ENCODE results near the gene C16orf96. TPM values are rescaled to one million over a fixed set of nuclear protein-coding genes. Genes with fewer than 3 reads are reported as not detected.

The C16orf96 gene
- total RNA-seq, 2 experiments from 2014 or later, result 0.14 TPM; not detected in 1

- Mint-ChIP-seq H3K4me3 (no peak overlapping the region), H3K27me3 (no peaks in the 10 kb centered on the region), H3K27ac (no peak overlapping the region), H3K9me3 (ENCODE audit: low read depth) (no peaks in the 10 kb centered on the region), H3K4me1 (peaks cover 23% of the 10 kb centered on the region), H3K36me3 (peaks cover 3% of the 10 kb centered on the region)
- no peak for DNase-seq
- CTCF ChIA-PET, result interaction anchor here (2.2 kb wide), 1 partner anchor 18 kb away, joined by 4 read pairs; the partner anchor contains the start of gene MGRN1
- no peak for ATAC-seq
Observed at GRCh38 chr16:4641895-4642294, 85.8 kb downstream of the C16orf96 start.

- peak; percentile 21 for ATAC-seq
- CTCF ChIA-PET, result interaction anchor here (1.0 kb wide), 1 partner anchor 23 kb away, joined by 3 read pairs; the partner anchor contains the start of gene MGRN1
- Mint-ChIP-seq H3K4me3 (no peak overlapping the region), H3K27ac (peak overlapping the region; percentile 20), H3K4me1 (peaks cover 17% of the 10 kb centered on the region), H3K9me3 (ENCODE audit: low read depth) (no peaks in the 10 kb centered on the region), H3K27me3 (peaks cover 4% of the 10 kb centered on the region), H3K36me3 (peaks cover 13% of the 10 kb centered on the region)
- no peak for DNase-seq
Observed at GRCh38 chr16:4646773-4647643, 90.9 kb downstream of the C16orf96 start.

DNA sequence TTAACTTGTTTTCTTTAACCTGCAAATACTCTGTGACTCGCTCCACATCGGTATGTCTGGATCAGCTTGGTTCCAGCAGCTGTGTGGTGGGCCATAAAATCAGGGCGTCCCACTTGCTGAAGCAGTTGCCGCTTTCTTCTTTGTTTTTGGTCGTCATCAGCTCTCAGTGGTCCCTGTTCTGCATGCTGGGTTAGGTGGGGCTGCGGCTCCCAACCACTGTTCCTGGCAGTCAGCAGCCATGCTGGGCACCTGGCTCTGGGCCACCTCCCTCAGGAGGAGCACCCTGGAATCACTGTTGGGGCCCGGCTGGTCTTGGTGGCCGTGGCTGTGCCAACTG is 91.5 kb downstream of the C16orf96 start:
- Mint-ChIP-seq H3K27me3 (peaks cover 4% of the 10 kb centered on the region), H3K36me3 (peaks cover 13% of the 10 kb centered on the region), H3K4me1 (peaks cover 17% of the 10 kb centered on the region), H3K4me3 (no peak overlapping the region), H3K9me3 (ENCODE audit: low read depth) (no peaks in the 10 kb centered on the region), H3K27ac (peak overlapping the region; percentile 20)
- CTCF ChIA-PET, result interaction anchor here (1.0 kb wide), 1 partner anchor 23 kb away, joined by 3 read pairs; the partner anchor contains the start of gene MGRN1
- DNase-seq, result no peak
- ATAC-seq, result peak; percentile 8

GRCh38 chr16:4648917-4649316 is 92.8 kb downstream of the C16orf96 start:
- Mint-ChIP-seq H3K9me3 (ENCODE audit: low read depth) (no peaks in the 10 kb centered on the region), H3K27me3 (peaks cover 4% of the 10 kb centered on the region), H3K36me3 (peaks cover 17% of the 10 kb centered on the region), H3K4me3 (peak overlapping the region; percentile 39), H3K4me1 (peaks cover 15% of the 10 kb centered on the region), H3K27ac (peak overlapping the region; percentile 84)
- peak; percentile 56 for DNase-seq
- CTCF ChIA-PET, result interaction anchor here (1.9 kb wide), 2 partner anchors 12 to 21 kb away, joined by 6 to 10 read pairs; no protein-coding TSS in a partner anchor
- peak; percentile 26 for ATAC-seq

GRCh38 chr16:4649744-4650442 is 93.8 kb downstream of the C16orf96 start:
- Mint-ChIP-seq H3K9me3 (ENCODE audit: low read depth) (no peaks in the 10 kb centered on the region), H3K27ac (peak overlapping the region; percentile 58), H3K36me3 (peaks cover 17% of the 10 kb centered on the region), H3K4me1 (peaks cover 15% of the 10 kb centered on the region), H3K27me3 (peaks cover 4% of the 10 kb centered on the region), H3K4me3 (no peak overlapping the region)
- DNase-seq, result no peak
- peak; percentile 22 for ATAC-seq
- CTCF ChIA-PET, result interaction anchor here (0.7 to 1.9 kb wide), 24 partner anchors 11 to 215 kb away, joined by 3 to 19 read pairs (median 5); partner anchors contain the start of gene MGRN1

Other genes with a start within 250 kb of the C16orf96 start
- under 1 TPM; 0.55 to 0.63 TPM for gene GLIS2, start 240.3 kb upstream of the C16orf96 start, total RNA-seq
- gene PAM16, start 205.0 kb upstream of the C16orf96 start, total RNA-seq, result 10 to 100 TPM; 47.5 to 49.4 TPM
- gene VASN, start 184.5 kb upstream of the C16orf96 start, total RNA-seq, result not detected
- gene CORO7, start 139.7 kb upstream of the C16orf96 start, total RNA-seq, result 100 to 1,000 TPM; 142 to 246 TPM
- 10 to 100 TPM; 64.0 to 68.7 TPM for gene DNAJA3, start 130.5 kb upstream of the C16orf96 start, total RNA-seq
- gene NMRAL1, start 81.7 kb upstream of the C16orf96 start, total RNA-seq, result 10 to 100 TPM; 52.5 to 72.5 TPM
- gene HMOX2, start 79.9 kb upstream of the C16orf96 start, total RNA-seq, result 100 to 1,000 TPM in 1 of 2 experiments, 10 to 100 TPM in 1; 96.5 to 103 TPM
- gene CDIP1, start 17.6 kb upstream of the C16orf96 start, total RNA-seq, result 10 to 100 TPM; 45.2 to 57.3 TPM
- 10 to 100 TPM; 20.2 to 27.7 TPM for gene UBALD1, start 58.5 kb downstream of the C16orf96 start, total RNA-seq
- 10 to 100 TPM; 76.9 to 92.1 TPM for gene MGRN1, start 68.5 kb downstream of the C16orf96 start, total RNA-seq
- 10 to 100 TPM; 31.6 to 35.6 TPM for gene NUDT16L1, start 137.2 kb downstream of the C16orf96 start, total RNA-seq
- gene ANKS3, start 177.9 kb downstream of the C16orf96 start, total RNA-seq, result 10 to 100 TPM; 16.2 to 17.1 TPM
- under 1 TPM in 1 of 2 experiments, not detected in 1; 0.30 TPM for gene DNAAF8, start 178.2 kb downstream of the C16orf96 start, total RNA-seq
- 10 to 100 TPM; 10.4 to 12.2 TPM for gene ZNF500, start 210.8 kb downstream of the C16orf96 start, total RNA-seq
- gene SEPTIN12, start 232.0 kb downstream of the C16orf96 start, total RNA-seq, result not detected
- gene SMIM22, start 239.0 kb downstream of the C16orf96 start, total RNA-seq, result not detected
- 1 to 10 TPM; 5.3 to 7.9 TPM for gene ROGDI, start 246.3 kb downstream of the C16orf96 start, total RNA-seq

Data from activated CD8-positive, alpha-beta memory T cell treated with anti-CD3 and anti-CD28 coated beads, Interleukin-2, amount 10 ng/mL, durations not matched to agents 7 days and 5 days (primary cell).